H1 (cell line): Measurements from ENCODE around the gene DCDC2C.

Experiments
- MAX ChIP-seq: IDR thresholded peaks from 2 replicates; pipeline ENCODE4 v1.6.1; 2012; ENCODE audit warnings: inconsistent platforms
- RXRA ChIP-seq: IDR thresholded peaks from 2 replicates; pipeline ENCODE4 v1.6.1; 2011; ENCODE audit warnings: low read depth, mild to moderate bottlenecking, low read length, moderate library complexity; ENCODE audit not compliant: insufficient read depth

DNA sequence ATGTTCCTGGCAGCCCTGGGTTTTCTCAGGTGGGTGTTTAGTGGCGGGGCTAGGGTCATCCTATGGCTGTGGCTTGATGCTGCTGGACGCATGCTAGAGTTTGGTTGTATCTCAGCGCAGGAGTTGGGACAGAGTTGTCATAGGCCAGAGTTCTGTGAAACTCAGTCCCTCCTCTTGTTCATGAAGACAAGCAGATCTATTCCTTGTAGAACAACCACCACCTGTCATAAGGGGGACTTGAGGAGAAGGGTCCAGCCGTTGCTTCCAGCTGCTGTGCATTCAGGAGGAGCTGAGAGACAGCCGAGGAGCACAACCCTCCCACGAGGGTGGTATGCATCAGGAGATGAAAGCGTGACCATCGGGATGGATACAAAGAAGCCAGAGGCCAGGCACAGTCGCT, 26.4 kb downstream of the DCDC2C start:
- TF ChIP-seq RXRA (no peak), MAX (no peak)
